ENCODE data around the gene RNF121. TPM values are rescaled to one million over a fixed set of nuclear protein-coding genes. Genes with fewer than 3 reads are reported as not detected.

RNF121 gene
- total RNA-seq, 8 experiments from 2014 or later = 20.6 to 36.4 (median 31.9) TPM

DNA sequence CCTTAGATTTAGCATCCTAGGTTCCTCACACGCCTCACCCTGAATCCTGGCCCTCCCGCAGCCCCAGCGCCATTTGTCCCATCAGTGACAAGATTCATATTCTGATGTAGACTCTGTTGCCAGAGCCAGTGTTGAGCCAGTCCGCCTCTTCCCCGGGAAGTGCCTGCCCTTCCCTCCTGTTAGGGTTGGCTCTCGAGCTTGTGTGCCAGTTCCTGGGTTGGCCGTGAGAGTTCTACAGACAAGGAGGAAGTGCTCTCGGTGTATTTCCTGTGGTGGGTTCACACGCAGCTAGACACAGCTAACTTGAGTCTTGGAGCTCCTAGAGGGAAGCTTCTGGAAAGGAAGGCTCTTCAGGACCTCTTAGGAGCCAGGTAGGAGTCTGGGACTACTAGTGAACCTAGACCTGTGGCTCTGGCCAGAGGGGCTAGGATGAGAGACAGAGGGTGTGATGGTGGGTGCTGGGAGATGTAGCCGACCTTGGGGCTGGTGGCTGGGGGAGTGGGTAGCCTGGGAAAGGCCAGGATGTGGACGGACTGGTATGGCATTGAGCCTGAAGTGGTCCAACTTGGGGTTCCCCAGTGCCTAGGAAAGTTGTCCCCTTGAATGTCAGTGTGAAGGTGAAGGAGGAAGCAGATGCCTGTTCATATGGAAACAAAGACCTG is 69.9 kb downstream of the RNF121 start, which contains the start of gene IL18BP:
Gene IL18BP (plus strand): TSS at position 261 of the 662 bp plus-strand sequence. CDS start 1,076 bp downstream, outside the sequence.
- H3K27ac ChIP-seq = no peak within 1 kb of the TSS
- in situ Hi-C loops (cut with MboI; ENCODE audit: low pct_unique_long_range_greater_than_20kb in 2 of 9, low sequenced_read_pairs in 9 of 9, unreplicated experiment in 9 of 9) = no loop called here

DNA sequence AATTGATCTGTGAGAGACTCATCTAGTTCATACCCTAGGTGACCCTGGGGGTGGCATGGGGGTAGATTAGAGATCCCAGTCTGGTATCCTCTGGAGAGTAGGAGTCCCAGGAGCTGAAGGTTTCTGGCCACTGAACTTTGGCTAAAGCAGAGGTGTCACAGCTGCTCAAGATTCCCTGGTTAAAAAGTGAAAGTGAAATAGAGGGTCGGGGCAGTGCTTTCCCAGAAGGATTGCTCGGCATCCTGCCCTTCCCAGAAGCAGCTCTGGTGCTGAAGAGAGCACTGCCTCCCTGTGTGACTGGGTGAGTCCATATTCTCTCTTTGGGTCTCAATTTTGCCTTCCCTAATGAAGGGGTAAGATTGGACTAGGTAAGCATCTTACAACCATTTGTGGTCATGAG is 70.5 kb downstream of the RNF121 start:
- Histone ChIP-seq H3K4me1 (replicated peaks in 1 of 2) (no peaks in the 10 kb centered on the region), H3K4me3 (no peak overlapping the region), H3K27ac (no peak overlapping the region)
- peak in 3 of 8 experiments; percentile 63 to 77 (median 76) for ATAC-seq (replicated peaks in 6 of 8)
- in situ Hi-C loops (cut with MboI; ENCODE audit: low pct_unique_long_range_greater_than_20kb in 2 of 9, low sequenced_read_pairs in 9 of 9, unreplicated experiment in 9 of 9) = no loop called here
- 0 to 60% (median 58%) methylated on average over 1 to 2 of the region's 2 CpGs; no CpG with 5 or more reads in 7 of the 10 experiments for WGBS, 10 experiments

More for the DNA sequence above, 69.9 kb downstream of the RNF121 start, which contains the start of gene IL18BP:
- Histone ChIP-seq H3K4me3 (no peak within 1 kb of the TSS), H3K4me1 (replicated peaks in 1 of 2) (no peaks in the 10 kb centered on the region)
- 60 to 100% (median 90%) methylated on average over 1 to 6 of the region's 11 CpGs; no CpG with 5 or more reads in 3 of the 10 experiments for WGBS, 10 experiments
- ATAC-seq (replicated peaks in 6 of 8) = peak in 1 of 8 experiments; percentile 3

DNA sequence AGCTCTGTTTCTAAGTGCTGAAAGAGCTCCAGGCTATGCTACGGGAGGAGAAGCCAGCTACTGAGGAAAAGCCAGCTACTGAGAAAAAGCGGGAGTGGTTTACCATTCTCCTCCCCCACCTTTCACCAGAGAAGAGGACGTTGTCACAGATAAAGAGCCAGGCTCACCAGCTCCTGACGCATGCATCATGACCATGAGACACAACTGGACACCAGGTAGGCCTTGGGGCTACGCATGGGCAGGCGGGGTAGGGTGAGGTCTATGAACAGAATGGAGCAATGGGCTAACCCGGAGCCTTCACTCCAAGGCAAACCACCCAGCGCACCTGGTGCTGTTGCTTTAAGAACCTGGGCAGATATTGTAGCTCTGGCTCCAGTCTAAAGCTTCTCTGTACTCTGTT is 71.0 kb downstream of the RNF121 start:
- Histone ChIP-seq H3K27ac (no peak overlapping the region), H3K4me1 (replicated peaks in 1 of 2) (no peaks in the 10 kb centered on the region), H3K4me3 (no peak overlapping the region)
- in situ Hi-C loops (cut with MboI; ENCODE audit: low pct_unique_long_range_greater_than_20kb in 2 of 9, low sequenced_read_pairs in 9 of 9, unreplicated experiment in 9 of 9) = loop anchor here in 2 of 9 experiments (25.0 kb wide), 1 partner anchor 413 kb away; no protein-coding TSS in a partner anchor
- ATAC-seq (replicated peaks in 6 of 8) = peak in 3 of 8 experiments; percentile 24 to 37 (median 35)
- WGBS, 10 experiments = 0 to 100% (median 94%) methylated on average over 1 to 5 of the region's 8 CpGs; no CpG with 5 or more reads in 6 of the 10 experiments

DNA sequence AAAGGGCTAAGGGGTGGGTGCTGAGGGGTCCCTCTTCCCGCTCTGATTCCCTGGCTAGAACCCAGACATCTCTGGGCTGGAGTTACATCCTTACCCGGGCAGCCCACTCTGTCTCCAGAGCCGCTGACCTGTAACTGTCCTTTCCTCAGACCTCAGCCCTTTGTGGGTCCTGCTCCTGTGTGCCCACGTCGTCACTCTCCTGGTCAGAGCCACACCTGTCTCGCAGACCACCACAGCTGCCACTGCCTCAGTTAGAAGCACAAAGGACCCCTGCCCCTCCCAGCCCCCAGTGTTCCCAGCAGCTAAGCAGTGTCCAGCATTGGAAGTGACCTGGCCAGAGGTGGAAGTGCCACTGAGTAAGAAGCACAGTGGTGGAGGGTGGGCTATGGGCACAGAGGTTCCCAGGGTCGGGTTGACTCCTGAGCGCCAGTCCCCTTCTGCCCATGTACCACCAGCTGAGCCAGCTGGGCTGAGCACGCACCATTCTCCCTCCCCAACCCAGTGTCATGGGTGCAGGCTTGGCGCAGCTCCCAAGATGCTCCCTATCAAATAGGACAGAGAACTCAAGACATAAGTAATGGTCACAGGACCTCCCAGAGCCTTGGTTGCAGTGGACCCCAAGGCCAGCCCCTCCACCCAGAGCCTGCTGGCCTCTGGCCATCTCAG is 71.5 kb downstream of the RNF121 start:
- Histone ChIP-seq H3K27ac (no peak overlapping the region), H3K4me1 (replicated peaks in 1 of 2) (no peaks in the 10 kb centered on the region), H3K4me3 (no peak overlapping the region)
- in situ Hi-C loops (cut with MboI; ENCODE audit: low pct_unique_long_range_greater_than_20kb in 2 of 9, low sequenced_read_pairs in 9 of 9, unreplicated experiment in 9 of 9) = loop anchor here in 2 of 9 experiments (25.0 kb wide), 1 partner anchor 412 kb away; no protein-coding TSS in a partner anchor
- no peak for ATAC-seq (replicated peaks in 6 of 8)
- WGBS, 10 experiments = 97 to 100% (median 100%) methylated on average over 1 to 5 of the region's 10 CpGs; no CpG with 5 or more reads in 6 of the 10 experiments

DNA sequence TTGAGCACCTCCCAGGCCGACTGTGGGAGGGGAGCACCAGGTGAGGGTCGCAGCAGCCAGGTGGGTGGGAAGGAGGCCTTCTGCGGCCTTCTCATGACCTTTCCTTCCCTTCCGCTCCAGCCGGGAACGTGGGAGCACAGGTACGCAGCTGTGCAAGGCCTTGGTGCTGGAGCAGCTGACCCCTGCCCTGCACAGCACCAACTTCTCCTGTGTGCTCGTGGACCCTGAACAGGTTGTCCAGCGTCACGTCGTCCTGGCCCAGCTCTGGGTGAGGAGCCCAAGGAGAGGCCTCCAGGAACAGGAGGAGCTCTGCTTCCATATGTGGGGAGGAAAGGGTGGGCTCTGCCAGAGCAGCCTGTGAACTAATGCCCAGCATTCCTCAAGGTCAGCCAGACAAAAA is 72.4 kb downstream of the RNF121 start:
- no peak for ATAC-seq (replicated peaks in 6 of 8)
- Histone ChIP-seq H3K27ac (no peak overlapping the region), H3K4me3 (no peak overlapping the region), H3K4me1 (replicated peaks in 1 of 2) (no peaks in the 10 kb centered on the region)
- no CpG with 5 or more reads among the region's 11 CpGs for WGBS, 10 experiments
- in situ Hi-C loops (cut with MboI; ENCODE audit: low pct_unique_long_range_greater_than_20kb in 2 of 9, low sequenced_read_pairs in 9 of 9, unreplicated experiment in 9 of 9) = loop anchor here in 2 of 9 experiments (25.0 kb wide), 1 partner anchor 411 kb away; no protein-coding TSS in a partner anchor

DNA sequence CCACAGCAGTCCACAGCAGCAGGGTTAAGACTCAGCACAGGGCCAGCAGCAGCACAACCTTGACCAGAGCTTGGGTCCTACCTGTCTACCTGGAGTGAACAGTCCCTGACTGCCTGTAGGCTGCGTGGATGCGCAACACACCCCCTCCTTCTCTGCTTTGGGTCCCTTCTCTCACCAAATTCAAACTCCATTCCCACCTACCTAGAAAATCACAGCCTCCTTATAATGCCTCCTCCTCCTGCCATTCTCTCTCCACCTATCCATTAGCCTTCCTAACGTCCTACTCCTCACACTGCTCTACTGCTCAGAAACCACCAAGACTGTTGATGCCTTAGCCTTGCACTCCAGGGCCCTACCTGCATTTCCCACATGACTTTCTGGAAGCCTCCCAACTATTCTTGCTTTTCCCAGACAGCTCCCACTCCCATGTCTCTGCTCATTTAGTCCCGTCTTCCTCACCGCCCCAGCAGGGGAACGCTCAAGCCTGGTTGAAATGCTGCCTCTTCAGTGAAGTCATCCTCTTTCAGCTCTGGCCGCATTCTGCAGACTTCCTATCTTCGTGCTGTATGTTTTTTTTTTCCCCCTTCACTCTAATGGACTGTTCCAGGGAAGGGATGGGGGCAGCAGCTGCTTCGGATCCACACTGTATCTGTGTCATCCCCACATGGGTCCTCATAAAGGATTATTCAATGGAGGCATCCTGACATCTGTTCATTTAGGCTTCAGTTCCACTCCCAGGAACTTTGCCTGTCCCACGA is 73.2 kb downstream of the RNF121 start:
- no peak overlapping the region for H3K27ac ChIP-seq
- in situ Hi-C loops (cut with MboI; ENCODE audit: low pct_unique_long_range_greater_than_20kb in 2 of 9, low sequenced_read_pairs in 9 of 9, unreplicated experiment in 9 of 9) = loop anchor here in 2 of 9 experiments (25.0 kb wide), 1 partner anchor 410 kb away; no protein-coding TSS in a partner anchor
- H3K4me3 ChIP-seq = no peak overlapping the region
- peak in 3 of 8 experiments; percentile 13 to 20 (median 16) for ATAC-seq (replicated peaks in 6 of 8)
- H3K4me1 ChIP-seq (replicated peaks in 1 of 2) = no peaks in the 10 kb centered on the region
- 33 to 100% (median 70%) methylated on average over 1 to 7 of the region's 10 CpGs for WGBS, 10 experiments

DNA sequence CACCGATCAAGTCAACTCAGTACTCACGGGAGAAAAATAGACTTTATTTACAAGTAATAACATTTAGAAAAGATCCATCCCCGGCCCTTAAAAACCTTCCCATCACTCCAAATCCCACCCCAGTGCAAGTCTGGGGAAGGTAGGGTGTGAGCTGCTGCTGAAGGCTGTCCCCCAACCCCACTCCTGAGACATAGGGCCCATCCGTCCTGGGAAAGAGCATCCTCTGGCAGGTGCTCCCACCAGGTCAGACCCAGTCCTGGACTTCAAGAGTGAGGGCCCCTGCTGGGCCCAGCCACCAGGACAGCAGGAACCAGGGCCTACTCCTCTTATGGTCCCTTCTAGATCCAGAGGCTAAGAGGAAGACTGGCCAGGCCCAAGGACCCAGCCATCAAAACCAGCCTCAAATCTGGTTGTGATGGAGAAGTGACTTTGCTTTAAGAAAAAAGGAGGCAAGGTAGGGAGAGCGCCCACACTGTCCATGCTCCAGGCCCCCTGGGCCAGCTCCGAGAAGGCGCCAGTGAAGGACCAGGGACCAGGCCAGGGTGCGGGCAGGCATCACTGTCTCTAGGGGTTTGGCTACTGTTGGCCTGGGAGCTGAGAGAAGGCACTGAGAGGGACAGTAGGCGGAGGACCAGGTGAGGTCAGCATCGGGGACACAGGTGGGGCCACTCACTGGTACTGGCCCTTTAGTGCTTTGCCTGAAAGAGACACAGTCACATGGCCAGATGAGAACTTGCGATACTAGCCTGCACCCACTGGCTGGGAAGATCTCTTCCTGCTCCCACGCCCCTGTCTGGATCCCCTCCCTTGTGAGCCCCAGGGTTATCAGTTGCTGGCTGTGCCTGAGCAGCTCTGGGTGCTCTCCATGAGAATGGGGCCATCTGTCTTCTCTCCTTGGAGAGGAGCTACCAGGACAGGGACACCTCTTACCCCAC is 74.3 kb downstream of the RNF121 start:
- 56 to 100% (median 100%) methylated on average over 1 to 5 of the region's 12 CpGs; no CpG with 5 or more reads in 3 of the 10 experiments for WGBS, 10 experiments
- peak in 3 of 8 experiments; percentile 3 to 11 (median 4) for ATAC-seq (replicated peaks in 6 of 8)
- in situ Hi-C loops (cut with MboI; ENCODE audit: low pct_unique_long_range_greater_than_20kb in 2 of 9, low sequenced_read_pairs in 9 of 9, unreplicated experiment in 9 of 9) = loop anchor here in 2 of 9 experiments (25.0 kb wide), 1 partner anchor 409 kb away; no protein-coding TSS in a partner anchor
- H3K4me3 ChIP-seq = no peak overlapping the region
- no peak overlapping the region for H3K27ac ChIP-seq
- H3K4me1 ChIP-seq (replicated peaks in 1 of 2) = no peaks in the 10 kb centered on the region

DNA sequence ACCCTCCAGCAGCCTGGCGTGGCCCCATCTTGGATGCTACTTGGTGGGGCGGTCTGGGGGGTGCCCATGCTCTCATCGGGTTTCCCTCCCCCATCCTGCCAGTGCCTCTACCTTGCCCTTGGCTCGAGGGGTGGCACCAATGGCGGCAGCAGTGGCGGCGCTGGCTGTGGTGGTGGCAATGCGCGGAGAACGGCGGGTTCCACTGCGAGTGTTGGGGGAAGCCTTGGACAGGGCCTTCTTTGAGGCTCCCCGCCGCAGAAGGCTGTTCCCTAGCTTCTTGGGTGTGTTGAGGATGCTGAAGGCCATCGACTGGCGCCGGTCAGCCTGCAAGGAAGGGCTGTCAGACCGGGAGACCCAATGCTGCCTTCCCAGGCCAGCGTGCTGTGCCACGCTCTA is 74.9 kb downstream of the RNF121 start:
- ATAC-seq (replicated peaks in 6 of 8) = peak in 1 of 8 experiments; percentile 13
- no peak overlapping the region for H3K27ac ChIP-seq
- in situ Hi-C loops (cut with MboI; ENCODE audit: low pct_unique_long_range_greater_than_20kb in 2 of 9, low sequenced_read_pairs in 9 of 9, unreplicated experiment in 9 of 9) = loop anchor here in 2 of 9 experiments (25.0 kb wide), 1 partner anchor 409 kb away; no protein-coding TSS in a partner anchor
- WGBS, 10 experiments = 83% methylated on average over 8 of the region's 20 CpGs; no CpG with 5 or more reads in 9 of the 10 experiments
- no peaks in the 10 kb centered on the region for H3K4me1 ChIP-seq (replicated peaks in 1 of 2)
- no peak overlapping the region for H3K4me3 ChIP-seq

DNA sequence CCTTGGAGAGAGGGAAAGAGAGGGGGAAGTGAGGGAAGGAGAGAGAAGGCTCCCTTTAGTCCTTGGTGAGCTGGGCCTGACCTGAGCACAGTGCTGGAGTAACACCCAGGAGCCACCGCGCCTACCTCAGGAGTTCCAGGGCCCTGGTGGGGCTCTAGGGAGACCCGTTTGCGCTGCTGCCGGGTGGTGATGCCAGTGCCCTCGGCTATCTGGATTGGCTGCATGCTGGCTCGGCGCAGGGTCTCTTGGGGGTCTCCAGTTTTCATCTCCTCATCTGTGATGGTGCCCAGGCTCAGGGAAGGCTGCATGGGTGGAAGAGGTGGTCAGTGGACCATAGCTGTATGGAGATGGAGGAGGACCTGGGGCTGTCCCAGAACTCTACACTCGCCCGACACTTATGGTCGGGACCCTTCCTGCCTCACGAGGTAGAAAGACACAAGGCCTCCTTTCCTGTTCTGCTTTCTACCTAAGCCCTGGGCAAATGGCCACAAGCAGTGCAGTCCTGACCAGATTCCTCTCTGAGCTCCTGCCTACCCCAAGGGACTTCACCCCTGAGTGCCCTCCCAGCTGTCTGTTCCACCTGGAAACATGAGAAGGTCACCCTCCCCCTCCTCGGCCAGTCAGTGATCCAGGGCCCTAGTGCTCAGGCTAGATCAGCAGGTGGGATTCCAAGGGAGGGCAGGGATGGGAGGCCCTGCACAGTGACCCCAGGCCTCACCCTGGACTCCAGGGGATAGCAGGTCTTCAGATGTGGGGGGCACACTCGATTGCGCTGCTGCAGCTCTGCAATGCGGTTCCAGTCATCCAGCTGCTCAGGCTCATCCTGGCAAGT is 75.9 kb downstream of the RNF121 start:
- in situ Hi-C loops (cut with MboI; ENCODE audit: low pct_unique_long_range_greater_than_20kb in 2 of 9, low sequenced_read_pairs in 9 of 9, unreplicated experiment in 9 of 9) = loop anchor here in 2 of 9 experiments (25.0 kb wide), 1 partner anchor 408 kb away; no protein-coding TSS in a partner anchor
- WGBS, 10 experiments = 60 to 100% (median 83%) methylated on average over 1 to 5 of the region's 16 CpGs; no CpG with 5 or more reads in 5 of the 10 experiments
- Histone ChIP-seq H3K27ac (no peak overlapping the region), H3K4me1 (replicated peaks in 1 of 2) (no peaks in the 10 kb centered on the region), H3K4me3 (no peak overlapping the region)
- ATAC-seq (replicated peaks in 6 of 8) = peak in 1 of 8 experiments; percentile 5

DNA sequence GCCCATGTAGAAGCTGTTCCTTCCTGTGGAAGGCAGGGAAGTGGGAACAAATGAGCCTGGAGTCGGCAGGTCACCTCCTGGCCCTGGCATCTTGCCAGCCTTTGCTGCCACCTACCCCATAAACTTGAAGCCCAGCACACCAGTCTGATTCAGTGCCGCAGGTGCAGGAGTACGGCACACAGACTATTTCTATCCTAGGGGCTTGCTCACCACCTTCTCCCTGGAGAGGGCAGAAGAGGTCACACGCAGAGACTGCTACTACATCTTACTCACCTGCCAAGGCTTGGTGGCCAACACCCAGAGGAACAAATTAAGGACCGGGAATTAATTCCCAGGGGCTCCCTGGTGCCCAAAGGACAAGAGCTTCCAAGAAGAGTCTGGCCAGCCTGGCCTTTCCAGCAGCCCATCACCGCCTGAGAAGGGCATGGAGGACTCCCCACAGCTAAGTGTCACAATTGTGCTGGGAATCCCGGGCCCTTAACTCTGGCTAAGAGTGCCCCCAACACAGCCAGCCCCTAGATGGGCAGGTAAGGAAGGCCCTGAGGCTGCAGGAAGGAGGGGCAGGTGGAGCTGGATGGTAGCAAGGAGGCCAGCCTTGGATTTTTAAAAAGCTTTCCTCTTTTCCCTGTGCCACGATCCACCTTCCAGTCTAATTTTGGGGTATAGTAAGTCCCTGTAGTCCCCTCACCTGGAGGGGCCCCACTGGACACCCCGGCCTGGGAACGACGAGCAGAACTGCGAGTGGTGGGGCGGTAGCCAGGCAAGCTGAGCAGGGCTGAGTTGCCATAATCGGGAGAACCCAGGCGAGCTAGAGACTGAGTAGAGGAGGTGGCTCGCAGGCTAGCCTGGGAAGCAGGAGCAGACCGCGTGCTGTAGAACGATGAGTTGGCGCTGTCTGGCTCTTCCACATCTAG is 76.8 kb downstream of the RNF121 start:
- in situ Hi-C loops (cut with MboI; ENCODE audit: low pct_unique_long_range_greater_than_20kb in 2 of 9, low sequenced_read_pairs in 9 of 9, unreplicated experiment in 9 of 9) = loop anchor here in 2 of 9 experiments (25.0 kb wide), 1 partner anchor 407 kb away; no protein-coding TSS in a partner anchor
- ATAC-seq (replicated peaks in 6 of 8) = no peak
- 89 to 100% (median 98%) methylated on average over 1 to 13 of the region's 20 CpGs; no CpG with 5 or more reads in 2 of the 10 experiments for WGBS, 10 experiments

More for the DNA sequence above, 76.8 kb downstream of the RNF121 start:
- Histone ChIP-seq H3K27ac (no peak overlapping the region), H3K4me3 (no peak overlapping the region), H3K4me1 (replicated peaks in 1 of 2) (no peaks in the 10 kb centered on the region)

Data from motor neuron (in vitro differentiated cells).